CD4-positive, alpha-beta T cell treated with Interleukin-6 for 4 hours (primary cell): ENCODE data around the gene EFCAB6.

ENCODE experiments used
- DNase-seq: peaks from one replicate; pipeline ENCODE4 v3.0.0-alpha.2; 2020; ENCODE audit warnings: mixed read lengths

Gene EFCAB6

DNA sequence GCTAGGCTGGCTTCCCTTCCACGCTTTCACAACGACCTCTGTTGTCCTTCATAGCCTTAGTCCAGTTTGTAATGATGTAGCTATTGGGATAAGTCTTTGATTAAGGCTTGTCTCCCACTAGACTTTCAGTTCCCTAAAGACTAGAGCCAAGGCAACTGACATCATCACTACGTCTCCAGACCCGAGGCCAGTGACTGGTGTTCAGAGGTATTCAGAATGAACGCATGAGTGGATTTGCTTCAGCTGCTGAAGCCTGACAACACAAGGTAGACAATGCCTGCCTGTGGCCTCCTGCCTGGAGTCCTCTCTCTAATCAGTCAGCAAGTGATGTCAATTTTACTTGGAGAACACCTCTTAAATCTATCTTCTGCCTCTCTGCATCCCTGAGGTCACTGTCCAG, 13.6 kb downstream of the EFCAB6 start:
- DNase-seq, result no peak

DNA sequence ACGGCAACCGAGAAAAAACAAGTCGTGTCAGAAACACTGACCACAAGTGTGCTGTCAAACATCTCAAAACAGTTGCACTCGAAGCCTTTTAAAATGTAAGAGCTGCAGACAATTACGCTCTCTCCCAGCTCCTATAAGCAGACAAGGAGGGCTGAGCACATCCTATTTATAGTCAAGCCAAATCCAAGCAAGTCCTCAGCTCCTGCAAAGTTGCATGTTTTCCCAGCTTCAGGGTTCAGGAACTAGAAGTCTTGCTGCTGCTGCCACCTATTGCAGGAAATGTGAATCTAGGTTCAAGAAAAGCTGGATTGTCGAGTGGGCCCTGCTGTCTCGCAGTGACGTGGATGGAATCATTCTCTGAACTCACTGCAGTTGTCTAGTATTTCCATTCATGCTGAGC, 15.5 kb downstream of the EFCAB6 start:
- DNase-seq, result no peak

DNA sequence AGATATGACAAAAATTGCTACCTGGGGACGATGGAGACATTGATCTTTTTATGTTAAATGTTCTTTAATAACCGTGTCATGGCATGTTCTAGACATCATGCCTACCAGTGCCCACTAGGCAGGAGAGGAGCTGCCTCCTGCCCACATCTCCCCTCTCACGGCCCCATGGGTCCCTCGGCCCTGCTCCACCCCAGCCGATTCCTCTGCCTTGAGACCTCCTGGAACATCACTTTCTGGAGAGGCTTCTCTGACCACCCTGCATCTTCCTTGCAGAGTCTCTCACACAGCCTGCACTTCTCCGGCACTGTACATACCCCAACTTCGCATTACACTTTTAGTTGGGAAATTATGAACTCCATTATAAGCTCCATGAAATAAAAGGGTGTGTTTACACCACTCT, 16.8 kb downstream of the EFCAB6 start:
- DNase-seq, result no peak

DNA sequence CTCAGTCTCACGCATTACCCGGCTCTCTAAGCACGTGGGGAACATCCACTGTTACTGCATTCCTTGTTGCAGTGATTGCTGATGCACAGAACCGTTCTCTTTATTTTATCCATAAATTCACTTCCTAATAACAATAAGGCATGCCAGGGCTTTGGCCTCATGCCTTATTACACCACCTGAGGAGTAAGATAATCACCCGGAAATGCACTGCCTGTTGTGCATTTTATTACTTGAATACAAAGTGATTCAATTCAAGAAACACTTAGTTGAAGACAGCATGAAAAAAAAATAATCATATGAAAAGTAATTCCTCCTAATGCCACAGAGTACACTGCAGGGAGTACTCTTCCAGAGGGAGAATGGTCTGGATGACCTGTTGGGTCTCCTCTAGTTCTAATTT, 19.2 kb downstream of the EFCAB6 start:
- DNase-seq, result no peak

DNA sequence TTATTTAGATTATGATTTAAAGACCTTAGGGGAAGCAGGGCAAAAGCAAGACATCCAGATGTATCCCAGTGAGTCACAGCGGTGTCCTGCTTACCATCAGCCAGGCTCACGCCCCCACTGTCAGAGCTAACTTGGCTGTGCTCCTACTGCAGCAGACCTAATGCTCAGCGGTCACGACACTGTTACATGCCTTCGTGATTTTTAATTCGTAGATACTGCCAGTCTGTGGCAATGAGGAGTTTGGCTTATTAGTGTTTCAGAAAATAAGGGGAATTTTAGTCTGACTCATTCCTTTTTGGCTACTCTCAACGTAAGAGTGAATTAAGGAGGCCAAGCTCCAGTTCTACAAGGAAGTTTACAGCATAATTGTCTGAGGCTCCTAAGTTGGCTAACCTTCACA, 22.7 kb downstream of the EFCAB6 start:
- no peak for DNase-seq

DNA sequence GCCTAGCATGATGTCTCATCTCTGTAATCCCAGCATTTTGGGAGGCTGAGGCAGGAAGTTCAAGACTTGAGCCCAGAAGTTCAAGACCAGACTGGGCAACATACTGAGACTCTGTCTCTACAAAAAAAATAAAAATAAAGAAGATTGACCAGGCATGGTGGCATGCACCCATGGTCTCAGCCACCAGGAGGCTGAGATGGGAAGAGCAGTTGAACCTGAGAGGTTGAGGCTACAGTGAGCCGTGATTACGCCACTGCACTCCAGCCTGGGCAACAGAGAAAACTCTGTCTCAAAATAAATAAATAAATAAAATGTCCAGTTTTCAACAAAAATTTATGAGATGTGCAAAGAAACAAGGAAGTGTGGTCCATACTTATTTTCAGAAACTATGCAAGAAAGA, 28.3 kb downstream of the EFCAB6 start:
- DNase-seq, result no peak

DNA sequence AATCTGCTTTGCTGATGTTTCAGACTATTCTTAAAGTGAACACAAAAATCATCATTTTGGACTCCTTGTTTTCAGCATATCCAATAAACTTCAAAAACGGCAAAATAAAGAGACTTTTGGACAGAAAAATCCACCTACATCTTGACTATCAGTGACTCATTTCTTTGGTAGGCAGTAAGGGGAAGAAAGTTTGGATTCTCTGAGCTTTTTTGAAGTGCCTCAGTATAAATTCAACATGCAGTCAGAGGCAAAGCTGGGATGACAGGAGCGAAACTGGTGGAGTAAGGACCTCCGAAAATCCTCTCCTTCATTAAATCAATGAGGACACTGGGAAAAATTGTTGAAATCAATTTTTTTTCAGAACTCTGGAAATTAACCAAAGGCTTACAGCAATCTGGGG, 29.7 kb downstream of the EFCAB6 start:
- no peak for DNase-seq

DNA sequence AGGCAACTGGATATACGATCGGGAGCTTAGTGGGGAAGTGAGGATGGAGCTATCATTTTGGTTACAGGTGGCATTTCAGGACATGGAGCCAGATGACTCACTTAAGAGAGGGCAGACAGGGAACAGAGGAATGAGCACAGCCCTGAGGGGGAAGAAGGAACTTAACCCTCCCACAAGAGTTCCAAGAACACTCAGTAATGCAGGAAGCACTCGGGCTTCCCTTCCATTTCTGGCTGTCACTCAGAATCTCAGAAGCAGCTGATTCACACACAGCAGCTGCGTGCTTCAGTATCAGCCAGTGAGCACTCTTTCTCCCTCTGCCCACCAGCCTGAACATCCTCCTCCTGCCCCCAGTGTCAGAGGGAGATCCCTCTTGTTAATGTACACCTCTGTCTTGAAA, 34.8 kb downstream of the EFCAB6 start:
- no peak for DNase-seq

DNA sequence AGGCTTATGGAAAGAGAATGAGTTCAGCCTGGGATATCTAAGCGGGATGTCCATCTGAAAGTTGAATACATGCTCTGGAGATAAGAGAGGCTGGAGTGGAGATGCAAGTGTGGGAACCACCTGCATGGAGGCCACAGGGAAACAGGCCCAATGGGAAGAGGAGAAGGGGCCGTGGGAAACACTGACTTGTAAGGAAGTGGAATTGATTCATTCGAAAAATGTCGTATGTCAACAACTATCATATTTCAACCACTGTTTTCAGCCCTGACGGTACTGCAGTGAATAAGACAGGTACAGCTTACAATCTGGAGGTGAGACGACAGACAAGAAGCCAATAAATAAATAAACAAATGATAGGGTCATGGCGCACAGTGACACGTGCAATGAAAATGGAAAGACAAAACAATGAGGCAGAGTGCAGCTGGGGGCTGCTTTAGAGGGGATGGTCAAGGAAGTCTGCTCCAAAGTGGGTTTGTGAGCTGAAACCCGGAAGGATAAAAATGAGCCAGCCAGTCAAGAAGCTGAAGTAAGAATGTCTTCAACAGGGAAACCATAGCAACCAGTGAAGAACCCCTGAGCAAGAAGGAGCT, 35.9 kb downstream of the EFCAB6 start:
- no peak for DNase-seq

DNA sequence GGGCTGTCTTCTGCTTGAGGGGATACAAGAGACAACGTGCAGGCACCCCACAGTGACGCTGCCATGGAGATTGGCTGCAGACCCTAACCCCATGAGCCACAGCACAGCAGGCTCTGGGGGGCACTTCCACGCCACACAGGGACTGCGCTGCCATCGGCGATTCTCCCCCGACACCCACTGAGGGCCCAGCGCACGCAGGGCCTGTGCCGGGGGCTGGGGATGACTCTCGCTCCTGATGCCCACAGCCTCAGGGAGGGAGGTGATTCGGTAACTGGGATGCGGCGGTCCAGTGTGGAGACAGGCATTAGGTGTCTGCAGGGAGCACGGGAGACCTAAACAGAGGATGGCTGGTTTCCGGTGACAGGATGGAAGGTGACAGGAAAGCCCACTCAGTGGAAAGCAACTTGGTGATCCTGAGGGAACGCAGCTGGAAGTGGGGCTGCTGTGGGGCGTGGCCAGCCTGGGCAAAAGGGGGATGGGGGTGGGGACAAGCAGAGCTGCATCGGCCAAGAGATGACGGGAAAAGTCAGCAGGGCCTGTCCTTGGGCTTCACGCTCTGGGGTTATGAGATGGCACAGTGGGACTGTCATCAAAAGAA, 37.7 kb downstream of the EFCAB6 start:
- no peak for DNase-seq

DNA sequence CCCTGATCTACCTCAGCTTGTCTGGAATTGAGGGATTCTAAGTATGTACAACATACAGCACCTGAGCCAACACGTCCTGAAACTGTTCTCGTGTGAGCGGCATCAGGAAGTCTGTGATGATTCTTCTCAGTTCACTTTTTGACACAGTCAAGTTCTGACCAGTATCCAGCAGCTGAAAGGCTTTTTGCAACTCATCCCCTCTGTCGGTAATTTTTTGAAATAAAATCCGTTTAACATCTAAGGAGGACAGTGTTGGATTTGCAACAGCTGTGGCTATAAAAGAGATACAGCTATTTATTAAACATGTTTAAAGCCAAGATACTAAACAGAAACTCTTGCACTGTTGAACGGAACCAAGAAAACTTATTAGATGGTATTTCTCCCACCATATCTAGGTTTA, 39.3 kb downstream of the EFCAB6 start:
- DNase-seq, result no peak

DNA sequence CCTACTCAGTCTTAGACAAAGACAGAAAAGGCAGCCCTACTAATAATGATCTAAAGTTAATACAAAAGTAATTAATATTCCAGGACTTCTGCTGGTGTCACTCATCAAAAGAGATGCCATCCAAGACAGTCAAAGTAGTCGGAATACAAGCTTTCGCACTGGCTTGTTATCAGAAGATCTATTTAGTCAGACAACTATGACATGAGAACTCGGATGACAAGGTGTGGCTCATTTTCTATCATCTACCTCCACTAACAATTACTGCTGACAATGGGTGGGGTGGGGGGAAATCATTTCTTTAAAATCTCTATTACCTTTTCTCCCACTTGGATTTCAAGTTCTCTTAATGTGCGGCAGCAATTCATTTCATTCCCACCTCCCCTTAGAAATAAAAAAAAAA, 56.7 kb downstream of the EFCAB6 start:
- DNase-seq, result no peak

DNA sequence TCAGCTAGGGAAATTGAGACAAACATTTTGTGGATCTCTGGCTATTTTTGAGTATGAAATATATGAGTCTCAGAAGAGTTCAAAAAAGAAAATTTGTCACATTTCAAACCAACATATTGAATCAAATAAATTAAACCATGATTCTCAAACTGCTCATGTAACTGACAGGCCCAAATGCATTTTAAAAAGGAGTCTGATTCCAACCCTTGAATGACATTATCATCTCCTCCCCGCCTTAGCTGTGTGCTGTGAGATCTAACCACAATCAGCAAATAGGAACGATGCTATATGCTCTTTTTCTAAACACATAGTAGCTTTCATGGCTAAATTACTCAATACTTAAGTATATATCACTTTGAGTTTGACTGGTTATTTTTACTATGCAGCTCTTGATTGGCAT, 57.1 kb downstream of the EFCAB6 start:
- no peak for DNase-seq

DNA sequence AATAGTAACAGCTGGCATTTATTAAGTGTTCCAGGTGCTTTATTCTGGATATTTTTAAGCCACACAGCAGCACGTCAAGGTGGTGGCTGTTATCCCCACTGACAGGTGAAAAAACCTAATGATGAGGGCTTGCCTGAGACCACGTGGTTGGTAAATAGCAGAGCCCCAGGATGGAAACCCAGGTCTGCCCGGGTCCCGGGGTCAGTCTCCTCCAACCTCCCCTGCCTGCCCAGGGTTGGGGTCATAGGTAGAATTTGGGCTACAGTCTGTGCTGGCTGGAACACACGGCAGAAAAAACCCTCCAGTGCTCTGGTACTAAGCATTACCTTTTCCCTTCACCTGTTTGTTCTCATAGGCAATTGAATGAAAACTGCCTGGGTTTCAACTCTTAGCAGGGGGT, 57.9 kb downstream of the EFCAB6 start:
- no peak for DNase-seq

DNA sequence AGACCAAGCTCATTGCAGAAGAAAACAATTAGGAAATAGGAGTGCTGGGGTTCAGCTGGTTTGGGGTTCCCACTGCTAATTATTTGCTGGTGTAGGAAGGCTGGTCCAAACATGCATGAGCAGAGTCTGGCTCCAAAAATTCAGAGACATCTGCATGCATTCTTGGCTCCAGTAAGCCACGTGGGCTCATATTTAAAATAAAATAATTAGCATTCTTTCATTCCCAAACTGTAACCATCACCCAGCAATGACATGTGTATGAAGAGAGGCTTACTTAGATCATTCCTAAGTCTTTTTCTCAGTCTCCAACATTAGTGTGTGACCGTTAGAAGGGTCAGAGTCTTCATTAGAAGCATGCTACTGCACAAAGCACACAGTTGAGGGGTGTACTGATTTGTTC, 58.4 kb downstream of the EFCAB6 start:
- DNase-seq, result no peak

DNA sequence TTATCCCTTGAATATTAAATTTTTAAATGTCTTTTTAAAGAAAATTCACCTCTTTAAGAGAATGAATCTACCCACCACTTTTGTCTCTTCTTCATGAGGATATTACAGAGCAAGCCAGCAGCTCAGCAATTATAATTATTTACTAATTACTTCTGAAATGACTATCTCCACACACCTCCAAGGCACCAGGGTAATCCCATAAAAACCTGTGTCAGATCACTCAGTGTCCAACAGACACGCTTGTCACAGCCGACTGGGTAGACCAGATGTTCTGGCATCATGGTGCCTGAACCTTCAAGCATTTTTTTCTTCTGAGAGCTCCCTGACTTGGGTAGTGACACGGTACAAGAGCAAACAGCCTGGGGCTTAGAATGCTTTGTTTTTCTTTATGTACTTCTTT, 61.4 kb downstream of the EFCAB6 start:
- no peak for DNase-seq

DNA sequence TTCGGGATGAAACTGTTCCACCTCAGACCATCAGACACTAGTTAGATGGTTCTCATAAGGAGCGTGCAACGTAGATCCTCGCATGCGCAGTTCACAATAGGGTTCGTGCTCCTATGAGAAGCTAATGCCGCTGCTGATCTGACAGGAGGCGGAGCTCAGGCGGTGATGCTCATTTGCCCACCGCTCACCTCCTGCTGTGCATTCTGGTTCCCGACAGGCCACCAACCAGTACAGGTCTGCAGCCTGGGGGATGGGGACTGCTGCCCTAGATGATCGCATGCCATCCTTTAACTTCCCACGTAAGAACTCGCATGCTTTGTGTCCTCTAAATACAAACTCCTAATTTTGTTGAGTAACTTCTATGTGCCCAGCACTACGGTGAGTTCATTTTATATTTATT, 62.6 kb downstream of the EFCAB6 start:
- no peak for DNase-seq

DNA sequence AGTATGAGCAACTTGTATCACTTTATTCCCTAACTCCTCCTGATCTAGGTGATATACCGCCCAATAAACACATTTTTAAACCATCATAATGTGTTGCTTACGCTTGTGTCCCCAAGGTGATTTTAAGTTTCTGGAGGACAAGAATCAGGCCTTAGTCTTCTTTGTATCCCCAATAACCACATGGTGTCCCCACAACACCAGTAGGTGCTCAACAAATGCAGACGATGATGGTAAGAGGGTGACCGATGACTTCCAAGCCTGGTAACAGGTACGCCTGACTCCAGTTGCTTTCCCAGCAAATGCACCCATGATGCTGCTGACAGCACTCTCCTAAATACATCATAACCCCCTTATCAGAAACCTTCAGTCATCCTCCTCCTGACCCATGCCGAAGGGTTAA, 64.2 kb downstream of the EFCAB6 start:
- no peak for DNase-seq

DNA sequence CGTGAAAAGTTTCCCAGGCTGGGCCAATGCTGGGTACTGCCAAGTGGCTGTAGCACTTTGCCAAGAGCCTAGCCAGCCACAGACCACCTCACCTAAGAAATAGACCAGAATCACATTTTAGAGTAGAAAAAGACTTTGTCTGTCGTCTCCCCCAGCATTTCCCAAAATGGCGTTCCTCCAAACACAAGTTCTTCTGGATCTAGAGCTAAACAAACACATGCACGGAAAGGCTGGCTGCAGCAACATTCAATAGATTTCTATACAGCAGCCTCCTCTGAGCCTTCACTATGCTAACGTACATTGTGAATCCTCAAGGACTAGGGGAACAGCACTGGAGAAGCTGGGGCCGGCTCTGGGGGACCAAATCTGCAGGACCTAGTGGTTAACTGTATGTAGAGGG, 65.0 kb downstream of the EFCAB6 start:
- no peak for DNase-seq

DNA sequence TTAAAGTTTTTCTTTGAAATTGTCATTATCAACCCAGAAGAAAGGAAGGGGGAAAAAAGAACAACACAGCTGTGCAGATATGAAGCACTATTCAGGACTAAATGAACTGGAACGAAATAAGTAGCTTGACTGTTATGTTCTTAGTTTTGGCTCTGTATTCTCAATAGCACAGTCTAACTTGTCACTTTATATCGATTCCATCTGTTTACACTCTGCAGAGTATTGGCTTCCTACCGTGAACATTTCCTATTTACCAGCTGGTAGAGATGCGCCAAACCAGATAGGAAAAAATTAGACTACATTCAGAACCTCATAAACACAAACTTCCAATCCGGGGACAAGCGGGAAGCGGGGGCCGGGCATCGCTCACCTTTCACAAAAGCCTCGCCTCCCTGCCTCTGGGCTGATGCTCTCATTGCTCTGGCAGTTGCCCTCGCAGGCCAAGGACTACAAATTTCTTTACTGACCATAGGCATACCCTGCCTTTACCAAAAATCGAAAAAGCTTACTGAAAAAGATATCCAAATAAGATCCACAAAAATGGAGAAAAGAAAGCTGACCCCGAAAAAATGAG, 66.2 kb downstream of the EFCAB6 start:
- DNase-seq, result no peak

DNA sequence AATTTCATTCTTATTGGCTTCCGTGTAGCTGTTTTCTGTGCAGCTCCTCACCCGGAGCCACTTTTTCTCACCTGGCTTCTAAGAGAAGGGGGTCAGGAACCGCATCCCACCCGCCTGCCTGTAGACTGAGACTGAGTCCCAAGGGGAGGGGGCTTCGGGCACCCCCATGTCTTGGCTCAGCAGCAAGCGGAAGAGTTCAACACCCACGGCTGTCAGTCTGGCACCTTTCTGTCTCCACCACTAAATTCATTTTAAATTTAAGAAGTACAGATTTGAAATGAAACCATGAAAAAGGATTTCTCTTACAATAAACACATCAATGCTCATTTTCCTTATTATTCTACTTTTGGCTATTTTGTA, 66.7 kb downstream of the EFCAB6 start:
- DNase-seq, result no peak

DNA sequence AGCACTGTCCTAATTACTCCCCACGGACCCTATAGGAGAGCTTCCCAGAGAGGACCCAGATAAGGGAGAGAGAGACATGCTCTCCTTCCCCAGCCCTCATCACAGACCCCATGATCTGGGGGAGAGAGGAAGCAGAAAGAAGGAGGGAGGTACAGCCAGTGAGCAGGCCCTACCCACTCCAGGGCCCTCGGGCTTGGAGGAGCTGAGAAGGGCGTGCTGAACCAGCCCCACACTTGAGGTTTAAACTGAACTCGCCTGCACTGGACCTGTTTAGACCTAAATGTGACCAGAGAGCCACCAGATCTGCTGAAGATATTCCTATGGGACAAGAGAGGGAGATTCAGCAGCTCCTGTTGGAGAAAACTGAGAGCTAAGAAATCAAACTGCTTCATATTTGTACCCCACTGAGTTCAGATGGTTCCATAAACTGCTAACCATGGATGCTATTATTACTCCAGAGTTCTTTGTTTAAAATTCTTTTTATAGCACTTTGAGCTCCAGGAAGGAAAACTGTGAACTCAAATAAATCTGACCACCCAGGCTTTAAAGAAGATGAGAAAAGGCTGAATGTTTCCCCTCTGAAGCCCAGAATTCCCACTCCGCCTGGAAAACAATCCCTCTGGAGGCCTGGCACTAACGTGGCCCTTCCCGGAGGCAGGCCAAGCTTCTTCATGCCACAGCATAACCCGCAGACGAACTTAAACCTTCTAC, 67.2 kb downstream of the EFCAB6 start:
- DNase-seq, result no peak

DNA sequence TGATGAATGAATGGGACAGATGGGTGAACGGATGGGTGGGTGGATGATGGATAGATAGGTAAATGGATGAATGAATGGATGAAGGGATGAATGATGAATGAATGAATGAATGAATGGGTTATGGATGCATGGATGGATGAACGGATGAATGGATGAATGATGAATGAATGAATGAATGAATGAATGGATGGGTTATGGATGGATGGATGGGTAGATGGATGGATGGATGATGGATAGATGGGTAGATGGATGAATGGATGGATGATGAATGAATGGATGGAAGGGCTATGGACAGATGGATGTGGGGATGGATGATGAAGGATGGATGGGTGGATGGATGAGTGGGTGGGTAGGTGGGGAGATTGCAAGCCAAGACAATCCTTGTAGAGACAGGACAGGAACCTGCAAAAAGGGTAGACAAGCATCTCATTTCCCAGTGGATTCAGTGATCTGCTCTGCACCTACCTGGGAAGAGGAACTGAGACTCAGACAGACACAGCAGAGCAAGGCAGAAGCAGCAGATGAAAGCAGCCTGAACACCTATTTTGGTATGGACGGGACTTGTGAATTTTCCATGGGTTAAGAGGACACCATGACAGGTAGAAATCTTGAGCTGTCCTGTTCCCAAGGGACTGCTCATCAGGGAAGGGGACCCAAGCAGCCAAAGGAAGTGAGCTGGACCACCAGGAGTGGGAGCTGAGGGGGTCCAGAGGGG, 68.0 kb downstream of the EFCAB6 start:
- DNase-seq, result no peak

DNA sequence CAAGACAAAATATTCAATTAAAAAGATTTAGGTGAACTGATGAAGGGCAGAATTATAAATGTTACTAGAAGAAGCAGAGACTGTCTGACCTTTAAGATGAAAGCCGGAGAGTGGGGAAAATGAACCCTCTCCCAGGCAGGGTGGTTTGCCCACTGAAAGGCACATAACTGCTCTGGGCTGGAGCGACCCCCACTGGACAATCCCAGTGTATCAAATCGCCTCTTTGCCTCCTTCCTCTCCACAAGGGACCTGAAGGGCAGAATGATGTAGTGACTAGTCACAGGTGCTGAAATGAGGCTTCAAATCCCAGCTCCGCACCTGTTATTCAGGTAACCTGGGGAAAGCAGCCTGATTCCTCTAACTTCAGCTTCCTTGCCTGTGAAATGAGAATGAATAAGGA, 69.0 kb downstream of the EFCAB6 start:
- DNase-seq, result no peak
